ENCODE measurements around the gene CFAP300. TPM values are rescaled to one million over a fixed set of nuclear protein-coding genes. Genes with fewer than 3 reads are reported as not detected.

Gene CFAP300
- polyA plus RNA-seq (2011; rRNA removed): 12.6 and 17.1 TPM in 2 replicates
- polyA plus RNA-seq (2012; cell fraction: cytosol; rRNA removed): 2.7 and 2.8 TPM in 2 replicates
- polyA plus RNA-seq (2012; cell fraction: nucleus; rRNA removed): 1.0 and 2.7 TPM in 2 replicates
- 6.1 to 8.2 TPM (median 7.6 TPM) in 3 replicates for polyA plus RNA-seq (2017; fragmentation: RNase III; extraction: RNeasy Plus Mini Kit Qiagen cat#74134 plus additional on column Dnase treatment)
- polyA minus RNA-seq (2011; rRNA and poly(A)+ RNA removed): 2.5 and 3.3 TPM in 2 replicates

DNA sequence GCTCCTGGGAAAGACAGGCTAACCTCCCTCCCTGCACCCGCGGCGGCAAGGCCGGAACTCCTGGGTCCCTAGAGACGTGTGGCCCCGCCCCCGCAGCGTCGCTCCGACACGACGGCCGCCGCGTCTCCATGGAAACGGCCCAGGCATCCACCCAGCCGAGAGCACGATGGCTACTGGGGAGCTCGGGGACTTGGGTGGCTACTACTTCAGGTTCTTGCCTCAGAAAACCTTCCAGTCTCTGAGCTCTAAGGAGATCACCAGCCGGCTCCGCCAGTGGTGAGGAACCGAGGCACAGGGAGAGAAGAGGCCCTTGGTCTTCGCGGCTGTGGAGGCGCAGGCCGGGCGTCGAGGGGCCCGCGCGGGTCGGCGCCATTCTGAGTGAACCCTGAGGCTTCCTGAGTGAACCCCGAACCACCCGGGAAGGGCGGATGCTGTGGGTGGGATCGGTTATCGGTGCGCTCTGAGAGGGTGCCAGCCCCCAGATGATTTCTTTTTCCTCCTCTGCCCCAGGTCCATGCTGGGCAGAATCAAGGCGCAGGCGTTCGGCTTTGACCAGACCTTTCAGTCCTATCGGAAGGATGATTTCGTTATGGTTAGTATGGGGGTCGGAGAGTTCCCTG lies at the start of gene CFAP300:
TSS of gene CFAP300 (plus strand) at position 133 of the 620 bp plus-strand sequence. CDS start at position 167, 34 bp downstream.
- 13% methylated on average over 11 of the region's 45 CpGs for WGBS (ENCODE audit: missing lambda C conversion rate)
- DNase-seq (ENCODE audit: low read depth in 1 of 2, low spot score in 1 of 2) (peak; percentile 85 to 86), FAIRE-seq (no peak), ATAC-seq (peak; percentile 99 to 100)
- POLR2A ChIA-PET: interaction anchor here (0.6 to 2.1 kb wide), 3 partner anchors 39 to 1413 kb away, joined by 5 to 9 read pairs (median 8); no protein-coding TSS in a partner anchor
- Histone ChIP-seq H3K4me3 (peak within 1 kb of the TSS; percentile 78), H3K4me2 (peak within 1 kb of the TSS; percentile 69), H3K9me3 (no peaks in the 10 kb centered on the region), H3K4me1 (peaks cover 3% of the 10 kb centered on the region; the same call in 1 of the 3 replicates), H3K27ac (peak within 1 kb of the TSS; percentile 84 to 86)
- CTCF ChIA-PET: interaction anchor here (0.7 to 0.8 kb wide), 2 partner anchors 40 to 42 kb away, joined by 3 to 4 read pairs; no protein-coding TSS in a partner anchor
- peak; percentile 33 for TF ChIP-seq POLR2A (IDR thresholded peaks at IDR 0.05; ENCODE audit: low read length)
- TF ChIP-seq, protein P1, sequence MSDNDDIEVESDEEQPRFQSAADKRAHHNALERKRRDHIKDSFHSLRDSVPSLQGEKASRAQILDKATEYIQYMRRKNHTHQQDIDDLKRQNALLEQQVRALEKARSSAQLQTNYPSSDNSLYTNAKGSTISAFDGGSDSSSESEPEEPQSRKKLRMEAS (IDR thresholded peaks at IDR 0.05): peak; percentile 79; the same call in 1 of the 2 replicates
- peak; percentile 50; the same call in 1 of the 2 replicates for TF ChIP-seq PHF8 (IDR thresholded peaks at IDR 0.05; ENCODE audit: borderline replicate concordance, low read depth)
- TF ChIP-seq FOSL2 (IDR thresholded peaks at IDR 0.05): no peak
- no peak for TF ChIP-seq FOSL2 (CRISPR knock-in tag; IDR thresholded peaks at IDR 0.05)
- TF ChIP-seq, protein P2, sequence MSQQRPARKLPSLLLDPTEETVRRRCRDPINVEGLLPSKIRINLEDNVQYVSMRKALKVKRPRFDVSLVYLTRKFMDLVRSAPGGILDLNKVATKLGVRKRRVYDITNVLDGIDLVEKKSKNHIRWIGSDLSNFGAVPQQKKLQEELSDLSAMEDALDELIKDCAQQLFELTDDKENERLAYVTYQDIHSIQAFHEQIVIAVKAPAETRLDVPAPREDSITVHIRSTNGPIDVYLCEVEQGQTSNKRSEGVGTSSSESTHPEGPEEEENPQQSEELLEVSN (IDR thresholded peaks at IDR 0.05; ENCODE audit: borderline replicate concordance, low read depth): peak; percentile 87; the same call in 1 of the 2 replicates
- TF ChIP-seq, protein P3, sequence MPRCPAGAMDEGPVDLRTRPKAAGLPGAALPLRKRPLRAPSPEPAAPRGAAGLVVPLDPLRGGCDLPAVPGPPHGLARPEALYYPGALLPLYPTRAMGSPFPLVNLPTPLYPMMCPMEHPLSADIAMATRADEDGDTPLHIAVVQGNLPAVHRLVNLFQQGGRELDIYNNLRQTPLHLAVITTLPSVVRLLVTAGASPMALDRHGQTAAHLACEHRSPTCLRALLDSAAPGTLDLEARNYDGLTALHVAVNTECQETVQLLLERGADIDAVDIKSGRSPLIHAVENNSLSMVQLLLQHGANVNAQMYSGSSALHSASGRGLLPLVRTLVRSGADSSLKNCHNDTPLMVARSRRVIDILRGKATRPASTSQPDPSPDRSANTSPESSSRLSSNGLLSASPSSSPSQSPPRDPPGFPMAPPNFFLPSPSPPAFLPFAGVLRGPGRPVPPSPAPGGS (IDR thresholded peaks at IDR 0.05): 0 out of 3 replicates have a peak, but pooled peaks have one; percentile 23
- no peak for TF ChIP-seq KDM5A (IDR thresholded peaks at IDR 0.05)
- 0 out of 5 replicates have a peak, but pooled peaks of 1 of the 2 experiments have one; percentile 47 for TF ChIP-seq JUN (IDR thresholded peaks at IDR 0.05)

DNA sequence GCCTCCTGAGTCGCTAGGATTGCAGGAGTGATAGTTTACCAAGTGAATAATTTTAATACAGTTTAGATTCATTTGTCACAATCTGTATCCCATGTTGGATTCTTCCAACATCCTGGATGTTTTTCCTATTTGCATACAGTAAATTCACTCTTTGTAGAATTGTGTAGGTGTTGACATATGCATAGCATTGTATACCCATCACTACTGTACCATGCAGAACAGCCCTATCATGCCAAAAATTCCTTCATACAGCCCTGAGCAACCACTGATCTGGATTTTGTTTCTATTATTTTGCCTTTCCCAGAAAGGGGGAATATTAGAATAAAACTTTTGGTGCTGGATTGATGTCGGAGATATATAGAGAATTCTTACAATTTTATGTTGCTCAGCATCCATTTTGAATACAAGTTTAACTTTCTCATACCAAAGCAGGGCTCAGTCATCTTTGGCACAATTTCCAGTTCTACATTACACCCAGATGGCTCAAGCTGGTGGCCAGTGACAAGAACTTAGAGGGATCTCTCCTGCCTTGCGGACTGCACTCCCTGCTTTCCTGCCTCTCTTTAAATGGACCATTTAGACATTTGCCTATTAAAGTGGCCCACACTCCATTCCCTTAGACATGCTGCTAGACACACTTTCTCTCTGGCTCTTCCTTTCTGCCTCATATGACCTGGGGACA lies 45.4 kb upstream of the CFAP300 start:
- Histone ChIP-seq H3K4me1 (peaks cover 5% of the 10 kb centered on the region; the same call in 2 of the 3 replicates), H3K4me3 (no peak overlapping the region), H3K9me3 (no peaks in the 10 kb centered on the region), H3K4me2 (no peak overlapping the region), H3K27ac (no peak overlapping the region)
- ChIA-PET CTCF (no interaction called here), POLR2A (no interaction called here)
- ATAC-seq (no peak), DNase-seq (ENCODE audit: low read depth in 1 of 2, low spot score in 1 of 2) (no peak), FAIRE-seq (no peak)
- 93% methylated on average over 3 of the region's 3 CpGs for WGBS (ENCODE audit: missing lambda C conversion rate)
- TF ChIP-seq RARB (CRISPR knock-in tag; IDR thresholded peaks at IDR 0.05): no peak
- no peak for TF ChIP-seq POLR2A (IDR thresholded peaks at IDR 0.05; ENCODE audit: low read length)
- TF ChIP-seq BHLHE40 (IDR thresholded peaks at IDR 0.05; ENCODE audit: low read depth, low read length): no peak
- TF ChIP-seq, protein P4, sequence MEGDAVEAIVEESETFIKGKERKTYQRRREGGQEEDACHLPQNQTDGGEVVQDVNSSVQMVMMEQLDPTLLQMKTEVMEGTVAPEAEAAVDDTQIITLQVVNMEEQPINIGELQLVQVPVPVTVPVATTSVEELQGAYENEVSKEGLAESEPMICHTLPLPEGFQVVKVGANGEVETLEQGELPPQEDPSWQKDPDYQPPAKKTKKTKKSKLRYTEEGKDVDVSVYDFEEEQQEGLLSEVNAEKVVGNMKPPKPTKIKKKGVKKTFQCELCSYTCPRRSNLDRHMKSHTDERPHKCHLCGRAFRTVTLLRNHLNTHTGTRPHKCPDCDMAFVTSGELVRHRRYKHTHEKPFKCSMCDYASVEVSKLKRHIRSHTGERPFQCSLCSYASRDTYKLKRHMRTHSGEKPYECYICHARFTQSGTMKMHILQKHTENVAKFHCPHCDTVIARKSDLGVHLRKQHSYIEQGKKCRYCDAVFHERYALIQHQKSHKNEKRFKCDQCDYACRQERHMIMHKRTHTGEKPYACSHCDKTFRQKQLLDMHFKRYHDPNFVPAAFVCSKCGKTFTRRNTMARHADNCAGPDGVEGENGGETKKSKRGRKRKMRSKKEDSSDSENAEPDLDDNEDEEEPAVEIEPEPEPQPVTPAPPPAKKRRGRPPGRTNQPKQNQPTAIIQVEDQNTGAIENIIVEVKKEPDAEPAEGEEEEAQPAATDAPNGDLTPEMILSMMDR (IDR thresholded peaks at IDR 0.05): no peak
- no peak for TF ChIP-seq TP53 (CRISPR knock-in tag; IDR thresholded peaks at IDR 0.05)
- TF ChIP-seq NPAS2 (CRISPR knock-in tag; IDR thresholded peaks at IDR 0.05; ENCODE audit: borderline replicate concordance): no peak
- TF ChIP-seq, protein P5, sequence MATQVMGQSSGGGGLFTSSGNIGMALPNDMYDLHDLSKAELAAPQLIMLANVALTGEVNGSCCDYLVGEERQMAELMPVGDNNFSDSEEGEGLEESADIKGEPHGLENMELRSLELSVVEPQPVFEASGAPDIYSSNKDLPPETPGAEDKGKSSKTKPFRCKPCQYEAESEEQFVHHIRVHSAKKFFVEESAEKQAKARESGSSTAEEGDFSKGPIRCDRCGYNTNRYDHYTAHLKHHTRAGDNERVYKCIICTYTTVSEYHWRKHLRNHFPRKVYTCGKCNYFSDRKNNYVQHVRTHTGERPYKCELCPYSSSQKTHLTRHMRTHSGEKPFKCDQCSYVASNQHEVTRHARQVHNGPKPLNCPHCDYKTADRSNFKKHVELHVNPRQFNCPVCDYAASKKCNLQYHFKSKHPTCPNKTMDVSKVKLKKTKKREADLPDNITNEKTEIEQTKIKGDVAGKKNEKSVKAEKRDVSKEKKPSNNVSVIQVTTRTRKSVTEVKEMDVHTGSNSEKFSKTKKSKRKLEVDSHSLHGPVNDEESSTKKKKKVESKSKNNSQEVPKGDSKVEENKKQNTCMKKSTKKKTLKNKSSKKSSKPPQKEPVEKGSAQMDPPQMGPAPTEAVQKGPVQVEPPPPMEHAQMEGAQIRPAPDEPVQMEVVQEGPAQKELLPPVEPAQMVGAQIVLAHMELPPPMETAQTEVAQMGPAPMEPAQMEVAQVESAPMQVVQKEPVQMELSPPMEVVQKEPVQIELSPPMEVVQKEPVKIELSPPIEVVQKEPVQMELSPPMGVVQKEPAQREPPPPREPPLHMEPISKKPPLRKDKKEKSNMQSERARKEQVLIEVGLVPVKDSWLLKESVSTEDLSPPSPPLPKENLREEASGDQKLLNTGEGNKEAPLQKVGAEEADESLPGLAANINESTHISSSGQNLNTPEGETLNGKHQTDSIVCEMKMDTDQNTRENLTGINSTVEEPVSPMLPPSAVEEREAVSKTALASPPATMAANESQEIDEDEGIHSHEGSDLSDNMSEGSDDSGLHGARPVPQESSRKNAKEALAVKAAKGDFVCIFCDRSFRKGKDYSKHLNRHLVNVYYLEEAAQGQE (IDR thresholded peaks at IDR 0.05): no peak
- TF ChIP-seq, protein P3 (IDR thresholded peaks at IDR 0.05): no peak
- no peak for TF ChIP-seq EHMT2 (IDR thresholded peaks at IDR 0.05; ENCODE audit: low read depth)

All from A549 (cell line).